Hepatocyte (in vitro differentiated cells): ENCODE measurements around the gene FXYD2. TPM values are rescaled to one million over a fixed set of nuclear protein-coding genes. Genes with fewer than 3 reads are reported as not detected.
"Not testable (repeated sequence)": the region's sequence is repeated elsewhere in the genome, so short reads cannot be mapped to it uniquely, and the experiment has no call there.

Source experiments
- DNase-seq: peaks from one replicate; pipeline ENCODE4 v3.0.0-alpha.2; 2016; ENCODE audit warnings: low spot score
- H2AFZ ChIP-seq: fragments of 200-600 bp; sonication (generic); 2 replicates; pipeline ENCODE4 v1.6.0; 2016; ENCODE audit warnings: antibody characterized with exemption, mild to moderate bottlenecking
- H3K27ac ChIP-seq: fragments of 200-600 bp; sonication (generic); 2 replicates; pipeline ENCODE4 v1.5.1; 2016; ENCODE audit warnings: mild to moderate bottlenecking
- H3K27me3 ChIP-seq: fragments of 200-600 bp; sonication (generic); 2 replicates; pipeline ENCODE4 v1.6.1; 2016
- H3K36me3 ChIP-seq: fragments of 200-600 bp; sonication (generic); replicated peaks from 2 replicates; pipeline ENCODE4 v1.5.1; 2016; ENCODE audit warnings: low read depth; ENCODE audit not compliant: insufficient read depth
- H3K4me1 ChIP-seq: fragments of 200-600 bp; sonication (generic); 2 replicates; pipeline ENCODE4 v1.5.1; 2016; ENCODE audit warnings: mild to moderate bottlenecking, moderate library complexity; ENCODE audit not compliant: insufficient read depth
- H3K4me2 ChIP-seq: fragments of 200-600 bp; sonication (generic); 2 replicates; pipeline ENCODE4 v1.6.0; 2016
- H3K4me3 ChIP-seq: fragments of 200-600 bp; sonication (generic); 2 replicates; pipeline ENCODE4 v1.5.1; 2016; ENCODE audit warnings: mild to moderate bottlenecking
- H3K79me2 ChIP-seq: fragments of 200-600 bp; sonication (generic); 2 replicates; pipeline ENCODE4 v1.6.0; 2017; ENCODE audit warnings: mild to moderate bottlenecking
- H3K9me2 ChIP-seq: fragments of 200-600 bp; sonication (generic); replicated peaks from 2 replicates; pipeline ENCODE4 v1.6.0; 2017; ENCODE audit warnings: mild to moderate bottlenecking; ENCODE audit not compliant: insufficient read depth
- H3K9me3 ChIP-seq: fragments of 200-600 bp; sonication (generic); 2 replicates; pipeline ENCODE4 v1.5.1; 2016; ENCODE audit warnings: low read depth, mild to moderate bottlenecking
- H4K20me1 ChIP-seq: fragments of 200-600 bp; sonication (generic); 2 replicates; pipeline ENCODE4 v1.6.0; 2016; ENCODE audit warnings: mild to moderate bottlenecking; ENCODE audit not compliant: insufficient read depth, poor library complexity, severe bottlenecking
- EZH2 ChIP-seq: fragments of 200-600 bp; sonication (generic); IDR thresholded peaks from 2 replicates; pipeline ENCODE4 v1.6.1; 2016; ENCODE audit warnings: antibody characterized with exemption, mild to moderate bottlenecking, borderline replicate concordance
- EZH2phosphoT487 ChIP-seq: fragments of 200-600 bp; sonication (generic); IDR thresholded peaks from one replicate; pipeline ENCODE4 v1.6.1; 2018; ENCODE audit warnings: antibody characterized with exemption, mild to moderate bottlenecking, low read depth, moderate library complexity; ENCODE audit not compliant: unreplicated experiment, severe bottlenecking
- WGBS: methylation state at CpG from one replicate; pipeline ENCODE4 v1.1.6; 2016; ENCODE audit warnings: low lambda C conversion rate; ENCODE audit errors: missing lambda C conversion rate; 5-methylcytosine and 5-hydroxymethylcytosine counted together
- polyA plus RNA-seq: library from polyadenylated mRNA; unstranded; fragments of >200 nt; fragmentation: Nextera tagmentation; extraction: Ambion mirVana; gene quantifications from 2 replicates; pipeline ENCODE4 v1.2.1, GENCODE V29; 2016
- total RNA-seq: library from RNA; depleted of rRNA; stranded (reverse); fragments of >200 nt; gene quantifications from 2 replicates; pipeline ENCODE4 v1.2.3, GENCODE V29; 2014
- TF ChIP-seq, protein P1 (sequence below): fragments of 200-600 bp; sonication (generic); IDR thresholded peaks from 2 replicates; pipeline ENCODE4 v1.5.1; 2016; ENCODE audit warnings: antibody characterized with exemption, mild to moderate bottlenecking; ENCODE audit not compliant: poor library complexity

Gene FXYD2
- total and polyA plus RNA-seq, 2 experiments from 2014 or later: 72.7 to 93.8 TPM

DNA sequence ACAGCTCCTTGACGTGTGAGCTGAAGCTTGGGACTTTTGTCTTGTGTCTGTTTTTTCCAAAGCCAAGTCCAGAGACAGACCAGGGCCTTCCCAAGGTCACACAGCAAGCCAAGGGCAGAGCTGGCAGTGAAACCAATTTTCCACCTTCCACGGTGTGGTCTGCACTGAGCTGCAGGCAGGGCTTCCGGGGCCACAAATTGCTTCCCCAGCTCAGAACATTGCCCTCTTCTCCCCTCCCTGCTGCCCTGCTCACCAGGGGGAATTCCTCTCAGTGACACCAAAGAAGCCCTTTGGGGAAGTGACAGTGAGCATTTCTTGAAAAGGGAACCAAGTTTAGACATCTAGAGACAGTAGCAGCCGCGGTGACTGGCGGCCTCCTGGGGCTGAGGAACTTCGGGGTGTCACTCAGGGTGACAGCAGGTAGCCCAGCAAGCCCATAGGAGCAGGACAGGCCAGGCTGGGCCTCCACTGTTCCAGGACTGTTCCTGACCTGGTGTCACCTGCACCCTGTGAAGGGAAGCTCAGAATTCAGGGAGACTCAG, 9.2 kb downstream of the FXYD2 start:
- Histone ChIP-seq H3K9me3 (no peaks in the 10 kb centered on the region), H3K4me3 (no peak overlapping the region), H3K9me2 (no peaks in the 10 kb centered on the region), H3K36me3 (no peaks in the 10 kb centered on the region), H3K4me2 (no peak overlapping the region), H3K27me3 (no peaks in the 10 kb centered on the region), H2AFZ (no peak overlapping the region), H3K27ac (peak overlapping the region; percentile 73), H3K4me1 (peaks cover 42% of the 10 kb centered on the region), H4K20me1 (no peaks in the 10 kb centered on the region), H3K79me2 (no peaks in the 10 kb centered on the region)
- 79% methylated on average over 7 of the region's 7 CpGs for WGBS
- TF ChIP-seq EZH2phosphoT487: no peak
- TF ChIP-seq EZH2: no peak
- TF ChIP-seq, protein P1, sequence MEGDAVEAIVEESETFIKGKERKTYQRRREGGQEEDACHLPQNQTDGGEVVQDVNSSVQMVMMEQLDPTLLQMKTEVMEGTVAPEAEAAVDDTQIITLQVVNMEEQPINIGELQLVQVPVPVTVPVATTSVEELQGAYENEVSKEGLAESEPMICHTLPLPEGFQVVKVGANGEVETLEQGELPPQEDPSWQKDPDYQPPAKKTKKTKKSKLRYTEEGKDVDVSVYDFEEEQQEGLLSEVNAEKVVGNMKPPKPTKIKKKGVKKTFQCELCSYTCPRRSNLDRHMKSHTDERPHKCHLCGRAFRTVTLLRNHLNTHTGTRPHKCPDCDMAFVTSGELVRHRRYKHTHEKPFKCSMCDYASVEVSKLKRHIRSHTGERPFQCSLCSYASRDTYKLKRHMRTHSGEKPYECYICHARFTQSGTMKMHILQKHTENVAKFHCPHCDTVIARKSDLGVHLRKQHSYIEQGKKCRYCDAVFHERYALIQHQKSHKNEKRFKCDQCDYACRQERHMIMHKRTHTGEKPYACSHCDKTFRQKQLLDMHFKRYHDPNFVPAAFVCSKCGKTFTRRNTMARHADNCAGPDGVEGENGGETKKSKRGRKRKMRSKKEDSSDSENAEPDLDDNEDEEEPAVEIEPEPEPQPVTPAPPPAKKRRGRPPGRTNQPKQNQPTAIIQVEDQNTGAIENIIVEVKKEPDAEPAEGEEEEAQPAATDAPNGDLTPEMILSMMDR: no peak
- no peak for DNase-seq

DNA sequence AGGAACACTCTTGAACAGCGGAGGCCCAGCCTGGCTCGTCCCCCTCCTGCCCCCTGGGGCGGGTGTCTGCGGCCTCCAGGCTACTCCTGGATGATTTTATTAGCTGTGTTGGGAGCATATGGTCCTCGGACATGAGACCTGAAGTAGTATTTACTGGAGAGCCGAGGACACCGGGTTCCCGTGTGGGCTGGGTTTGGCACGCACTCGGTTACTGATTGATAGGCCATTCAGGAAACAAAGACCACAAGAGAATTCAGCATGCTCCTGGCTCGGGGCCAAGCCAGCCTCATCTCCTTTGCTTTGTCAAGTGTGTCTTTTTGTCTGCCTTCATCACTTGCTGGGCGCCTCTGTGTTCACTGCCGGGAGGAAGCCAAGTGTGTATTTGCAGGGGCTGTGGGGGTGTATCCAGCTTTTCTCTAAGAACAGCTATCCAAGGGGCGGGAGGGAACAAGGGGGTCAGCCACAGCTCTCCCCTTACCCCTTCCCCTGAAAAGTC, 9.7 kb downstream of the FXYD2 start:
- Histone ChIP-seq H3K36me3 (no peaks in the 10 kb centered on the region), H3K4me1 (peaks cover 42% of the 10 kb centered on the region), H4K20me1 (no peaks in the 10 kb centered on the region), H3K4me2 (no peak overlapping the region), H3K9me2 (no peaks in the 10 kb centered on the region), H3K27me3 (no peaks in the 10 kb centered on the region), H3K9me3 (no peaks in the 10 kb centered on the region), H3K4me3 (no peak overlapping the region), H2AFZ (no peak overlapping the region), H3K27ac (peak overlapping the region; percentile 88), H3K79me2 (no peaks in the 10 kb centered on the region)
- 30% methylated on average over 14 of the region's 14 CpGs for WGBS
- peak; percentile 90 for DNase-seq
- TF ChIP-seq, protein P1: no peak
- no peak for TF ChIP-seq EZH2

DNA sequence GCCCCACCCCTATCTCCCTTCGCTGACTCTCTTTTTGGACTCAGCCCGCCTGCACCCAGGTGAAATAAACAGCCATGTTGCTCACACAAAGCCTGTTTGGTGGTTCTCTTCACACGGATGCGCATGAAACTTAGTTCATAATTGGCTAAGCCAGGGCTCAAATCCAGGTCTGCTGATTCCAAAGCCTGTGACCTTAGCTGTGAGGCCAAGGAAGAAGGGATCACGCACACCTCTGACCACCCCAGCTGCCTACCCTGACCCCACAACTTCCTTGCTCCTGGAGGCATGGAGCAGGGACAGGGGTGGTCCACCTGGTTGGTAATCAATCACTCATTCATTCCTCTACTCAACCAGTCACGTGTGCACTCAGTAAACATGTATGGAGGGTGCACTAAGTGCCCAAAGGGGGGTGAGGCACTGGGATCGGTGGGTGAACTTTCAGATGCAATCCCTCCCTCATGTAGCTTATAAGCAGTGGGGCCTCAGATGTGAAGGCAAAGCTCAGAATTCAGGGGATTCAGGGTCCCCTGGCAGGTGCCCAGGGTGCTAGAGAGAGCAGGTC, 10.3 kb downstream of the FXYD2 start:
- H3K79me2 ChIP-seq: no peaks in the 10 kb centered on the region
- H3K4me2 ChIP-seq: no peak overlapping the region
- no peak overlapping the region for H3K4me3 ChIP-seq
- peaks cover 42% of the 10 kb centered on the region for H3K4me1 ChIP-seq
- no peaks in the 10 kb centered on the region for H3K9me3 ChIP-seq
- no peaks in the 10 kb centered on the region for H3K36me3 ChIP-seq
- no peak overlapping the region for H2AFZ ChIP-seq
- WGBS: 75% methylated on average over 7 of the region's 7 CpGs
- DNase-seq: no peak
- H3K27me3 ChIP-seq: no peaks in the 10 kb centered on the region
- H3K9me2 ChIP-seq: no peaks in the 10 kb centered on the region
- H3K27ac ChIP-seq: peak overlapping the region; percentile 88
- TF ChIP-seq EZH2phosphoT487: no peak
- no peak for TF ChIP-seq EZH2
- TF ChIP-seq, protein P1: no peak
- no peaks in the 10 kb centered on the region for H4K20me1 ChIP-seq

DNA sequence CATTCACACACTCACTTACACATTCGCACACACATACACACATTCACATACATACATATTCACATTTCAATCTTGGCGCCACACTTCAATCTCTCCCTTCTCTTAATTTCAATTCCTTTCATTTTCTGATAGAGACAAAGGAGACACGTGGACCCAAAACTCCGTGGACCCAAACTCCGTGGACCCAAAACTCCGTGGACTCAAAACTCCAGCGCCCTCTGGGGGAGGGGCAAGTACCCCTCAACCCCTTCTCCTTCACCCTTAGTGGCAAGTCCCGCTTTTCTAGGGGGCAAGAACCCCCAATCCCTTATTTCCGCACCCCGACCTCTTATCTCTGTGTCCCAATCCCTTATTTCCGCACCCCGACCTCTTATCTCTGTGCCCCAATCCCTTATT, 14.5 kb downstream of the FXYD2 start:
- H3K27ac ChIP-seq, H3K79me2 ChIP-seq, H3K27me3 ChIP-seq, H3K4me1 ChIP-seq, H3K4me2 ChIP-seq, H3K4me3 ChIP-seq, H4K20me1 ChIP-seq, H3K36me3 ChIP-seq, H3K9me2 ChIP-seq, DNase-seq, H2AFZ ChIP-seq, H3K9me3 ChIP-seq: not testable (repeated sequence)
- WGBS: 96% methylated on average over 11 of the region's 12 CpGs
